ENCODE measurements around the gene IGFL1. TPM values are rescaled to one million over a fixed set of nuclear protein-coding genes. Genes with fewer than 3 reads are reported as not detected.
A peak's percentile ranks its signal among the peaks of the same experiment; 100 is the strongest.
"Not testable (repeated sequence)": the region's sequence is repeated elsewhere in the genome, so short reads cannot be mapped to it uniquely, and the experiment has no call there.

Gene IGFL1
- not detected for total RNA-seq (ENCODE audit: unreplicated experiment)
- long read RNA-seq: 0 reads

- TF ChIP-seq, protein P1, sequence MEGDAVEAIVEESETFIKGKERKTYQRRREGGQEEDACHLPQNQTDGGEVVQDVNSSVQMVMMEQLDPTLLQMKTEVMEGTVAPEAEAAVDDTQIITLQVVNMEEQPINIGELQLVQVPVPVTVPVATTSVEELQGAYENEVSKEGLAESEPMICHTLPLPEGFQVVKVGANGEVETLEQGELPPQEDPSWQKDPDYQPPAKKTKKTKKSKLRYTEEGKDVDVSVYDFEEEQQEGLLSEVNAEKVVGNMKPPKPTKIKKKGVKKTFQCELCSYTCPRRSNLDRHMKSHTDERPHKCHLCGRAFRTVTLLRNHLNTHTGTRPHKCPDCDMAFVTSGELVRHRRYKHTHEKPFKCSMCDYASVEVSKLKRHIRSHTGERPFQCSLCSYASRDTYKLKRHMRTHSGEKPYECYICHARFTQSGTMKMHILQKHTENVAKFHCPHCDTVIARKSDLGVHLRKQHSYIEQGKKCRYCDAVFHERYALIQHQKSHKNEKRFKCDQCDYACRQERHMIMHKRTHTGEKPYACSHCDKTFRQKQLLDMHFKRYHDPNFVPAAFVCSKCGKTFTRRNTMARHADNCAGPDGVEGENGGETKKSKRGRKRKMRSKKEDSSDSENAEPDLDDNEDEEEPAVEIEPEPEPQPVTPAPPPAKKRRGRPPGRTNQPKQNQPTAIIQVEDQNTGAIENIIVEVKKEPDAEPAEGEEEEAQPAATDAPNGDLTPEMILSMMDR (IDR thresholded peaks at IDR 0.05; ENCODE audit: unreplicated experiment): no peak
- H3K9me3 Mint-ChIP-seq (ENCODE audit: unreplicated experiment): no peaks in the 10 kb centered on the region
- no peak within 1 kb of the TSS for H3K27ac Mint-ChIP-seq (ENCODE audit: unreplicated experiment)
Measured at GRCh38 chr19:46229442-46229841, at the start of gene IGFL1. Gene IGFL1 (plus strand): TSS chr19:46229742. CDS start chr19:46229775, 33 bp downstream.

DNA sequence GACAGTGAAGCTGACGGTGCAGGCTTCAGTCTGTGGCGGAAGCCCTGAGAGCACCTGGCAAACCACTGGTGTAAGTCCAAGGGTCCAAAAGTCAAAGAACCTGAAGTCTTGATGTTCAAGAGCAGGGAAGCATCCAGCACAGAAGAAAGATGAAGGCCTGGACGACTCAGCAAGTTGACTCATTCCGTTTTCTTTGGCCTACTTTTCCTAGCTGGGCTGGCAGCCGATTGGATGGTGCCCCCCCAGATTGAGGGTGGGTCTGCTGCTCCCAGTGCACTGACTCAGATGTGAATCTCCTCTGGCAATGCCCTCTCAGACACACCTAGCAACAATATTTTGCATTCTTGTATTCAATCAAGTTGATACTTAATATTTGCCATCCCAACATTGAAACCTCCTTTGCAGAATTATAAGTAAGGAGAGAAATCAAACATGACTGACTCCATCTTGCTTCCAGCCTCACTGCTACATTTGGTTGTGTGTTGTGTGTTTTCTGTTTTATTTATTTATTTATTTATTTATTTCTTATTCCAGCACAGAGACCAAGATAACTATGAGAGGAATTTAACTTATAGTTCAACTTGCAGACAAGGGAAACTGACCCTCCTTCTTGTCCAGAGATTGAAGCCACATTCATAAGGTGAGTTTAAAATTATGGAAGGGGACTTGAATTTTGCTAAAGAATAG, 48.7 kb upstream of the IGFL1 start:
- Mint-ChIP-seq H3K27me3 (ENCODE audit: unreplicated experiment) (peaks cover 2% of the 10 kb centered on the region), H3K4me3 (ENCODE audit: unreplicated experiment) (no peak overlapping the region), H3K27ac (ENCODE audit: unreplicated experiment) (peak overlapping the region; percentile 52), H3K9me3 (ENCODE audit: unreplicated experiment) (no peaks in the 10 kb centered on the region), H3K4me1 (ENCODE audit: unreplicated experiment) (peaks cover 4% of the 10 kb centered on the region), H3K36me3 (ENCODE audit: low read depth, unreplicated experiment) (peaks cover 3% of the 10 kb centered on the region)
- TF ChIP-seq, protein P1 (IDR thresholded peaks at IDR 0.05; ENCODE audit: unreplicated experiment): no peak
- DNase-seq (ENCODE audit: low spot score): no peak

More at GRCh38 chr19:46229442-46229841, at the start of gene IGFL1:
- no peaks in the 10 kb centered on the region for H3K36me3 Mint-ChIP-seq (ENCODE audit: low read depth, unreplicated experiment)
- no peak for DNase-seq (ENCODE audit: low spot score)
- H3K4me3 Mint-ChIP-seq (ENCODE audit: unreplicated experiment): no peak within 1 kb of the TSS
- H3K27me3 Mint-ChIP-seq (ENCODE audit: unreplicated experiment): peaks cover 5% of the 10 kb centered on the region
- H3K4me1 Mint-ChIP-seq (ENCODE audit: unreplicated experiment): no peaks in the 10 kb centered on the region

- Mint-ChIP-seq H3K4me1 (ENCODE audit: unreplicated experiment) (peaks cover under 1% of the 10 kb centered on the region), H3K27ac (ENCODE audit: unreplicated experiment) (no peak overlapping the region), H3K27me3 (ENCODE audit: unreplicated experiment) (peaks cover 2% of the 10 kb centered on the region), H3K9me3 (ENCODE audit: unreplicated experiment) (no peaks in the 10 kb centered on the region), H3K4me3 (ENCODE audit: unreplicated experiment) (no peak overlapping the region), H3K36me3 (ENCODE audit: low read depth, unreplicated experiment) (peaks cover 3% of the 10 kb centered on the region)
- DNase-seq (ENCODE audit: low spot score): no peak
- TF ChIP-seq, protein P1 (IDR thresholded peaks at IDR 0.05; ENCODE audit: unreplicated experiment): no peak
Measured at GRCh38 chr19:46181388-46181779, 48.2 kb upstream of the IGFL1 start.

DNA sequence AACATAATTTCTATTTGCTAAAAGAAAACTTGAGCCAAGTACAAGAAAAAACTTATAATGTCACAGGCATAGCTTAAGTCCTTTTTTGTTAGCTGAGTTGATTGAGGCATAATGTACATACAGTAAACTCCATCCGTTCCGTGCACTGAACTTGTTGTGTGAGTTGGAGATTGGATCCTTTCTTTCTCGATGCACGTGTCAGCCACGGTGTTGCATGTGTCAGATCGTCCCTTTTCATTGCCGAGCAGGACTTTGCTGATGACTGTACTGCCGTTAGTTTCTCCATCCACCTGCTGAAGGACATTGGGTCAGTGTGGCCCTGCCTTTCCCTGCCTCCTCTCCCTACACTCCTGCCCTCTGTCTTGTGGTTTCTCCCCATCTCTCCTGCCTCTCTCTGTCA, 47.1 kb upstream of the IGFL1 start:
- no peak overlapping the region for H3K27ac Mint-ChIP-seq (ENCODE audit: unreplicated experiment)
- TF ChIP-seq, protein P1 (IDR thresholded peaks at IDR 0.05; ENCODE audit: unreplicated experiment): no peak
- peaks cover 2% of the 10 kb centered on the region for H3K27me3 Mint-ChIP-seq (ENCODE audit: unreplicated experiment)
- peaks cover 5% of the 10 kb centered on the region for H3K4me1 Mint-ChIP-seq (ENCODE audit: unreplicated experiment)
- H3K36me3 Mint-ChIP-seq (ENCODE audit: low read depth, unreplicated experiment): peaks cover 3% of the 10 kb centered on the region
- no peak for DNase-seq (ENCODE audit: low spot score)
- H3K9me3 Mint-ChIP-seq (ENCODE audit: unreplicated experiment): no peaks in the 10 kb centered on the region
- no peak overlapping the region for H3K4me3 Mint-ChIP-seq (ENCODE audit: unreplicated experiment)

GRCh38 chr19:46184775-46185710, 44.5 kb upstream of the IGFL1 start:
- not testable (repeated sequence) for H3K9me3 Mint-ChIP-seq (ENCODE audit: unreplicated experiment); H3K27ac Mint-ChIP-seq (ENCODE audit: unreplicated experiment); H3K36me3 Mint-ChIP-seq (ENCODE audit: low read depth, unreplicated experiment); H3K27me3 Mint-ChIP-seq (ENCODE audit: unreplicated experiment); DNase-seq (ENCODE audit: low spot score); H3K4me3 Mint-ChIP-seq (ENCODE audit: unreplicated experiment); H3K4me1 Mint-ChIP-seq (ENCODE audit: unreplicated experiment)
